Naive thymus-derived CD4-positive, alpha-beta T cell (primary cell): ENCODE results near the gene EFL1. TPM values are rescaled to one million over a fixed set of nuclear protein-coding genes. Genes with fewer than 3 reads are reported as not detected.
"Not testable (repeated sequence)": the region's sequence is repeated elsewhere in the genome, so short reads cannot be mapped to it uniquely, and the experiment has no call there.

Experiments used
- ATAC-seq: fragments of 150-1000 bp; cut with Tn5 transposase; 2 replicates; pipeline ENCODE4 v1.10.0; 2021; ENCODE audit warnings: mild to moderate bottlenecking, moderate library complexity
- CTCF ChIA-PET: fragments of 350-600 bp; sonication (Branson Sonifier 250); formaldehyde crosslinking; loops from one replicate; lab custom pipeline; 2021; ENCODE audit warnings: antibody characterized with exemption; lab: Charles Lee
- POLR2A ChIA-PET: fragments of 350-600 bp; sonication (Branson Sonifier 250); formaldehyde crosslinking; loops from one replicate; lab custom pipeline; 2021; ENCODE audit warnings: antibody characterized with exemption, inconsistent platforms; lab: Charles Lee
- DNase-seq, 9 donors: peaks; one replicate each; pipeline versions ENCODE4 v3.0.0 to v3.0.0-alpha.2; 2020 to 2022; ENCODE audit warnings: mixed read lengths in 1 of 9
- H3K27ac ChIP-seq: one replicate; pipeline ENCODE4 v1.7.0; 2013; ENCODE audit warnings: mild to moderate bottlenecking, low read depth, low read length, moderate library complexity
- H3K27me3 ChIP-seq, 2 donors: one replicate each; pipeline ENCODE4 v1.7.0; 2013; ENCODE audit warnings: low read length in 2 of 2, mild to moderate bottlenecking in 2 of 2, moderate library complexity in 2 of 2; ENCODE audit not compliant: control insufficient read depth in 2 of 2, insufficient read depth in 2 of 2
- H3K36me3 ChIP-seq, 3 experiments: 1 replicate in 2 of 3; 2 replicates in 1 of 3; pipeline ENCODE4 v1.7.0; 2013; ENCODE audit warnings: low read length in 3 of 3, mild to moderate bottlenecking in 3 of 3, moderate library complexity in 1 of 3; ENCODE audit not compliant: insufficient read depth in 3 of 3, control insufficient read depth in 2 of 3
- H3K4me1 ChIP-seq, 2 donors: one replicate each; pipeline ENCODE4 v1.7.0; 2013; ENCODE audit warnings: low read length in 2 of 2, mild to moderate bottlenecking in 2 of 2, moderate library complexity in 1 of 2; ENCODE audit not compliant: control insufficient read depth in 2 of 2, insufficient read depth in 2 of 2
- H3K4me3 ChIP-seq: 2 replicates; pipeline ENCODE4 v1.7.0; 2013; ENCODE audit warnings: mild to moderate bottlenecking, low read length
- H3K9me3 ChIP-seq, 3 experiments: 1 replicate in 2 of 3; 2 replicates in 1 of 3; pipeline ENCODE4 v1.7.0; 2013; ENCODE audit warnings: low read length in 3 of 3; ENCODE audit not compliant: control insufficient read depth in 2 of 3
- H3K27ac Mint-ChIP-seq, 9 donors: one replicate each; pipeline ENCODE4 v1.8.0; 2020 to 2022; ENCODE audit warnings: mixed read lengths in 9 of 9, mild to moderate bottlenecking in 8 of 9, moderate library complexity in 5 of 9, inconsistent platforms in 2 of 9
- H3K27me3 Mint-ChIP-seq, 5 donors: one replicate each; pipeline ENCODE4 v1.8.0; 2021 to 2022; ENCODE audit warnings: mixed read lengths in 5 of 5, mild to moderate bottlenecking in 1 of 5
- H3K36me3 Mint-ChIP-seq, 5 donors: one replicate each; pipeline ENCODE4 v1.8.0; 2020 to 2022; ENCODE audit warnings: mixed read lengths in 5 of 5, mild to moderate bottlenecking in 3 of 5, inconsistent platforms in 1 of 5
- H3K4me1 Mint-ChIP-seq, 7 donors: one replicate each; pipeline ENCODE4 v1.8.0; 2020 to 2022; ENCODE audit warnings: mixed read lengths in 7 of 7, mild to moderate bottlenecking in 3 of 7, inconsistent platforms in 1 of 7
- H3K4me3 Mint-ChIP-seq, 10 donors: one replicate each; pipeline ENCODE4 v1.8.0; 2020 to 2022; ENCODE audit warnings: mild to moderate bottlenecking in 10 of 10, mixed read lengths in 10 of 10, moderate library complexity in 6 of 10, inconsistent platforms in 2 of 10
- H3K9me3 Mint-ChIP-seq, 11 donors: one replicate each; pipeline ENCODE4 v1.8.0; 2020 to 2022; ENCODE audit warnings: mixed read lengths in 11 of 11, mild to moderate bottlenecking in 4 of 11, inconsistent platforms in 1 of 11, moderate library complexity in 1 of 11
- intact Hi-C, 2 donors: fragments of 100-400 bp; cut with micrococcal nuclease; formaldehyde crosslinking; loops; one replicate each; pipeline ENCODE4 v1.15.1; 2023
- polyA plus RNA-seq, 2 donors: library from polyadenylated mRNA; unstranded; fragments of 300-500 nt; fragmentation: Illumina TruSeq; gene quantifications; one replicate each; pipeline ENCODE4 v1.2.3, GENCODE V29; 2021
- total RNA-seq, 6 experiments: library from RNA in 5 of 6; stranded (reverse) in 5 of 6; gene quantifications; 1 replicate in 5 of 6; 2 replicates in 1 of 6; pipeline ENCODE4 v1.2.3 and lab custom pipeline; 2021 to 2026

The EFL1 gene
- total and polyA plus RNA-seq, 7 experiments from 2014 or later, result 9.9 to 27.5 (median 16.6) TPM

GRCh38 chr15:82286475-82286874 is 23.9 kb upstream of the EFL1 start:
- peaks cover 2 to 26% (median 18%) of the 10 kb centered on the region in 11 donors for H3K9me3 Mint-ChIP-seq
- H3K27ac Mint-ChIP-seq, result peak overlapping the region; percentile 21 to 97 (median 61)
- peaks cover 0 to 30% (median 0%) of the 10 kb centered on the region in 5 donors for H3K27me3 Mint-ChIP-seq
- H3K36me3 Mint-ChIP-seq, H3K27me3 ChIP-seq, H3K4me3 ChIP-seq, H3K36me3 ChIP-seq, H3K9me3 ChIP-seq: not testable (repeated sequence)
- H3K4me3 Mint-ChIP-seq, result peak overlapping the region; percentile 49 to 78 (median 63)
- ChIA-PET POLR2A (interaction anchor here (0.7 to 0.9 kb wide), 2 partner anchors 12 to 1285 kb away, joined by 3 read pairs; no protein-coding TSS in a partner anchor), CTCF (interaction anchor here (0.7 kb wide), 1 partner anchor 129 kb away, joined by 3 read pairs; no protein-coding TSS in a partner anchor)
- Histone ChIP-seq H3K27ac (peak overlapping the region; percentile 21), H3K4me1 (peaks cover 22 to 30% of the 10 kb centered on the region in 2 donors)
- peaks cover 16 to 52% (median 43%) of the 10 kb centered on the region in 7 donors for H3K4me1 Mint-ChIP-seq
- intact Hi-C loops, result loop anchor here in 1 of 2 donors (1.0 kb wide), 1 partner anchor 15 kb away; no protein-coding TSS in a partner anchor
- DNase-seq (peak in 6 of 9 donors; percentile 12 to 32 (median 26)), ATAC-seq (peak; percentile 57)

- DNase-seq, intact Hi-C loops, H3K27ac ChIP-seq, H3K4me3 Mint-ChIP-seq, H3K4me3 ChIP-seq, POLR2A ChIA-PET, H3K9me3 ChIP-seq, H3K36me3 Mint-ChIP-seq, H3K27me3 ChIP-seq, H3K36me3 ChIP-seq: not testable (repeated sequence)
- peaks cover 0 to 17% (median 10%) of the 10 kb centered on the region in 11 donors for H3K9me3 Mint-ChIP-seq
- peaks cover 16 to 45% (median 37%) of the 10 kb centered on the region in 7 donors for H3K4me1 Mint-ChIP-seq
- ATAC-seq, result peak; percentile 58
- H3K27me3 Mint-ChIP-seq, result peaks cover 0 to 37% (median 0%) of the 10 kb centered on the region in 5 donors
- CTCF ChIA-PET, result interaction anchor here (1.0 to 1.1 kb wide), 2 partner anchors 36 to 874 kb away, joined by 3 to 5 read pairs; no protein-coding TSS in a partner anchor
- peaks cover 22 to 30% of the 10 kb centered on the region in 2 donors for H3K4me1 ChIP-seq
- peak overlapping the region in 3 of 9 donors; percentile 18 to 42 (median 25) for H3K27ac Mint-ChIP-seq
These were observed 21.8 kb upstream of the EFL1 start for GRCh38 chr15:82284381-82284780.

GRCh38 chr15:82282386-82282785 is 19.9 kb upstream of the EFL1 start:
- CTCF ChIA-PET, H3K27ac ChIP-seq, H3K27ac Mint-ChIP-seq: not testable (repeated sequence)

GRCh38 chr15:82281276-82281675 is 18.7 kb upstream of the EFL1 start:
- intact Hi-C loops, H3K27ac Mint-ChIP-seq: not testable (repeated sequence)

More at GRCh38 chr15:82282386-82282785, 19.9 kb upstream of the EFL1 start:
- DNase-seq, H3K9me3 ChIP-seq, ATAC-seq, H3K36me3 ChIP-seq, H3K4me3 Mint-ChIP-seq, H3K4me3 ChIP-seq, intact Hi-C loops, POLR2A ChIA-PET, H3K27me3 ChIP-seq, H3K36me3 Mint-ChIP-seq, H3K9me3 Mint-ChIP-seq: not testable (repeated sequence)
- peaks cover 19 to 23% of the 10 kb centered on the region in 2 donors for H3K4me1 ChIP-seq
- H3K4me1 Mint-ChIP-seq, result peaks cover 11 to 29% (median 24%) of the 10 kb centered on the region in 7 donors
- peaks cover 0 to 42% (median 0%) of the 10 kb centered on the region in 5 donors for H3K27me3 Mint-ChIP-seq

GRCh38 chr15:82275410-82275809 is 12.9 kb upstream of the EFL1 start:
- H3K4me3 ChIP-seq, result no peak overlapping the region
- H3K9me3 Mint-ChIP-seq, result peaks cover 0 to 18% (median 1%) of the 10 kb centered on the region in 11 donors
- no peak overlapping the region for H3K27ac ChIP-seq
- no peak overlapping the region for H3K27ac Mint-ChIP-seq
- H3K27me3 Mint-ChIP-seq, result peaks cover 6 to 52% (median 13%) of the 10 kb centered on the region in 5 donors
- H3K4me3 Mint-ChIP-seq, result no peak overlapping the region
- H3K9me3 ChIP-seq, result no peaks in the 10 kb centered on the region
- H3K27me3 ChIP-seq, result no peaks in the 10 kb centered on the region
- intact Hi-C loops, result no loop called here
- POLR2A ChIA-PET, result no interaction called here
- no peaks in the 10 kb centered on the region for H3K36me3 ChIP-seq
- DNase-seq (no peak), ATAC-seq (no peak)
- H3K4me1 ChIP-seq, result no peaks in the 10 kb centered on the region
- H3K36me3 Mint-ChIP-seq, result peaks cover 0 to 16% (median 14%) of the 10 kb centered on the region in 5 donors
- CTCF ChIA-PET, result no interaction called here
- H3K4me1 Mint-ChIP-seq, result no peaks in the 10 kb centered on the region

More at GRCh38 chr15:82281276-82281675, 18.7 kb upstream of the EFL1 start:
- H3K9me3 Mint-ChIP-seq, H3K27ac ChIP-seq, DNase-seq, H3K4me3 Mint-ChIP-seq, H3K27me3 ChIP-seq, H3K4me3 ChIP-seq, CTCF ChIA-PET, H3K36me3 ChIP-seq, H3K9me3 ChIP-seq, ATAC-seq, POLR2A ChIA-PET, H3K36me3 Mint-ChIP-seq: not testable (repeated sequence)
- peaks cover 14 to 18% of the 10 kb centered on the region in 2 donors for H3K4me1 ChIP-seq
- Mint-ChIP-seq H3K27me3 (peaks cover 0 to 42% (median under 1%) of the 10 kb centered on the region in 5 donors), H3K4me1 (peaks cover 4 to 18% (median 14%) of the 10 kb centered on the region in 7 donors)

- no peak for DNase-seq
- peaks cover 0 to 4% (median 0%) of the 10 kb centered on the region in 7 donors for H3K4me1 Mint-ChIP-seq
- CTCF ChIA-PET, result no interaction called here
- Histone ChIP-seq H3K27me3 (no peaks in the 10 kb centered on the region), H3K9me3 (no peaks in the 10 kb centered on the region), H3K4me1 (no peaks in the 10 kb centered on the region), H3K36me3 (no peaks in the 10 kb centered on the region), H3K27ac (no peak overlapping the region), H3K4me3 (no peak overlapping the region)
- H3K4me3 Mint-ChIP-seq, result no peak overlapping the region
- POLR2A ChIA-PET, result no interaction called here
- H3K36me3 Mint-ChIP-seq, result peaks cover 0 to 16% (median 14%) of the 10 kb centered on the region in 5 donors
- peaks cover 0 to 18% (median 1%) of the 10 kb centered on the region in 11 donors for H3K9me3 Mint-ChIP-seq
- no peak overlapping the region for H3K27ac Mint-ChIP-seq
- H3K27me3 Mint-ChIP-seq, result peaks cover 6 to 29% (median 13%) of the 10 kb centered on the region in 5 donors
- intact Hi-C loops, result no loop called here
- ATAC-seq, result no peak
These were observed 9.6 kb upstream of the EFL1 start for GRCh38 chr15:82272154-82272553.
